Type B pancreatic cell (in vitro differentiated cells): ENCODE results near the gene WDR27. TPM values are rescaled to one million over a fixed set of nuclear protein-coding genes. Genes with fewer than 3 reads are reported as not detected.

Source experiments
- DNase-seq: peaks from one replicate; pipeline ENCODE4 v3.0.0; 2021; ENCODE audit warnings: mixed read lengths; ENCODE audit not compliant: unreplicated experiment; ENCODE audit errors: extremely low spot score
- H3K27ac Mint-ChIP-seq: 2 replicates; pipeline ENCODE4 v1.8.0; 2021; ENCODE audit warnings: mild to moderate bottlenecking, mixed read lengths
- H3K27me3 Mint-ChIP-seq: 2 replicates; pipeline ENCODE4 v1.8.0; 2021; ENCODE audit warnings: mixed read lengths
- H3K36me3 Mint-ChIP-seq: 2 replicates; pipeline ENCODE4 v1.8.0; 2021; ENCODE audit warnings: mixed read lengths
- H3K4me1 Mint-ChIP-seq: one replicate; pipeline ENCODE4 v1.8.0; 2021; ENCODE audit warnings: mixed read lengths; ENCODE audit not compliant: unreplicated experiment
- H3K4me3 Mint-ChIP-seq: 2 replicates; pipeline ENCODE4 v1.8.0; 2021; ENCODE audit warnings: mild to moderate bottlenecking, mixed read lengths
- H3K9me3 Mint-ChIP-seq: 2 replicates; pipeline ENCODE4 v1.8.0; 2021; ENCODE audit warnings: mixed read lengths
- CTCF ChIP-seq: fragments of 200-600 bp; sonication (generic); conservative IDR thresholded peaks from 2 replicates; pipeline ENCODE4 v1.5.0; 2021; ENCODE audit warnings: antibody characterized with exemption, mild to moderate bottlenecking
- total RNA-seq: library from RNA; stranded (reverse); gene quantifications from 2 replicates; pipeline ENCODE4 v1.2.1, GENCODE V29; 2021; ENCODE audit warnings: low replicate concordance

The WDR27 gene
- total RNA-seq, 1 donor from 2014 or later, result 112 TPM

GRCh38 chr6:169577974-169578373, 123.9 kb downstream of the WDR27 start:
- Mint-ChIP-seq H3K27me3 (no peaks in the 10 kb centered on the region), H3K36me3 (peaks cover 29% of the 10 kb centered on the region), H3K9me3 (no peaks in the 10 kb centered on the region), H3K4me1 (peaks cover 8% of the 10 kb centered on the region), H3K27ac (no peak overlapping the region), H3K4me3 (no peak overlapping the region)
- TF ChIP-seq CTCF, result no peak
- no peak for DNase-seq

- Mint-ChIP-seq H3K4me3 (no peak overlapping the region), H3K4me1 (peaks cover 8% of the 10 kb centered on the region), H3K27ac (no peak overlapping the region), H3K9me3 (no peaks in the 10 kb centered on the region), H3K27me3 (no peaks in the 10 kb centered on the region), H3K36me3 (peaks cover 29% of the 10 kb centered on the region)
- no peak for TF ChIP-seq CTCF
- DNase-seq, result no peak
These were observed 124.6 kb downstream of the WDR27 start for GRCh38 chr6:169577236-169577635.

GRCh38 chr6:169575821-169576220, 126.0 kb downstream of the WDR27 start:
- no peak overlapping the region for H3K27ac Mint-ChIP-seq
- DNase-seq, result no peak
- no peaks in the 10 kb centered on the region for H3K9me3 Mint-ChIP-seq

GRCh38 chr6:169575365-169575764, 126.5 kb downstream of the WDR27 start:
- H3K4me3 Mint-ChIP-seq, result no peak overlapping the region
- no peaks in the 10 kb centered on the region for H3K9me3 Mint-ChIP-seq
- no peak for TF ChIP-seq CTCF
- no peak overlapping the region for H3K27ac Mint-ChIP-seq
- DNase-seq, result no peak
- H3K36me3 Mint-ChIP-seq, result peaks cover 24% of the 10 kb centered on the region
- no peaks in the 10 kb centered on the region for H3K27me3 Mint-ChIP-seq
- H3K4me1 Mint-ChIP-seq, result peaks cover 8% of the 10 kb centered on the region

More at GRCh38 chr6:169575821-169576220, 126.0 kb downstream of the WDR27 start:
- Mint-ChIP-seq H3K4me1 (peaks cover 8% of the 10 kb centered on the region), H3K36me3 (peaks cover 22% of the 10 kb centered on the region), H3K27me3 (no peaks in the 10 kb centered on the region), H3K4me3 (no peak overlapping the region)
- no peak for TF ChIP-seq CTCF

- H3K27ac Mint-ChIP-seq, result no peak overlapping the region
- no peak overlapping the region for H3K4me3 Mint-ChIP-seq
- no peaks in the 10 kb centered on the region for H3K27me3 Mint-ChIP-seq
- peaks cover 4% of the 10 kb centered on the region for H3K4me1 Mint-ChIP-seq
- H3K9me3 Mint-ChIP-seq, result no peaks in the 10 kb centered on the region
- TF ChIP-seq CTCF, result no peak
- no peak for DNase-seq
- H3K36me3 Mint-ChIP-seq, result peaks cover 24% of the 10 kb centered on the region
These were observed 127.4 kb downstream of the WDR27 start for GRCh38 chr6:169574420-169574819.

- DNase-seq, result no peak
- H3K9me3 Mint-ChIP-seq, result no peaks in the 10 kb centered on the region
- peaks cover 22% of the 10 kb centered on the region for H3K36me3 Mint-ChIP-seq
- H3K4me3 Mint-ChIP-seq, result no peak overlapping the region
- H3K27ac Mint-ChIP-seq, result no peak overlapping the region
- H3K27me3 Mint-ChIP-seq, result no peaks in the 10 kb centered on the region
- H3K4me1 Mint-ChIP-seq, result peaks cover 2% of the 10 kb centered on the region
- TF ChIP-seq CTCF, result no peak
These were observed 127.9 kb downstream of the WDR27 start for GRCh38 chr6:169573883-169574282.
